A549 treated with dexamethasone at 1 μM for 4 hours (cell line): Measurements from ENCODE around the gene MACROH2A1. TPM values are rescaled to one million over a fixed set of nuclear protein-coding genes. Genes with fewer than 3 reads are reported as not detected.

Experiments
- total RNA-seq: library from RNA; stranded (reverse); fragments of 200-300 nt; extraction: Qiagen RNA extraction; gene quantifications from 5 replicates; pipeline ENCODE4 v1.2.3, GENCODE V29; 2022

Gene MACROH2A1
- 160 to 205 TPM (median 203 TPM) in 5 replicates for total RNA-seq

GRCh38 chr5:135398855-135399793 is at the start of gene MACROH2A1:
Gene MACROH2A1, minus strand, starts transcription at chr5:135399231. Its CDS starts 10,138 bp downstream, at chr5:135389093.

GRCh38 chr5:135447298-135447929 is 48.4 kb upstream of the MACROH2A1 start, which contains the start of gene DCANP1:
Gene DCANP1, minus strand, starts transcription at chr5:135447348. Its CDS starts 240 bp downstream, at chr5:135447108.

Other genes starting within 250 kb of the MACROH2A1 start
- not detected in 5 replicates for gene DCANP1, start 48.1 kb upstream of the MACROH2A1 start, total RNA-seq
- gene TIFAB, start 53.1 kb upstream of the MACROH2A1 start, total RNA-seq: not detected in 5 replicates
- not detected in 5 replicates for gene NEUROG1, start 136.7 kb upstream of the MACROH2A1 start, total RNA-seq
- 0.18 to 0.37 TPM (median 0.33 TPM) in 5 replicates for gene CXCL14, start 179.8 kb upstream of the MACROH2A1 start, total RNA-seq